Calu3 (cell line): Measurements from ENCODE around the gene ONECUT1. TPM values are rescaled to one million over a fixed set of nuclear protein-coding genes. Genes with fewer than 3 reads are reported as not detected.

ENCODE experiments used
- BruUV-seq: library from RNA; stranded (reverse); fragments of 400-500 nt; replicated peaks from 2 replicates; lab custom pipeline; 2021; lab: Mats Ljungman, UMichigan
- CTCF ChIA-PET: fragments of 300-600 bp; sonication (Branson Sonifier 250); formaldehyde crosslinking; loops from one replicate; lab custom pipeline; 2022; ENCODE audit warnings: antibody characterized with exemption; lab: Charles Lee
- DNase-seq: peaks from one replicate; pipeline ENCODE4 v3.0.0; 2022
- H3K27ac Mint-ChIP-seq: one replicate; pipeline ENCODE4 v1.8.0; 2022; ENCODE audit warnings: mixed read lengths; ENCODE audit not compliant: unreplicated experiment
- H3K27me3 Mint-ChIP-seq: one replicate; pipeline ENCODE4 v1.8.0; 2022; ENCODE audit warnings: mixed read lengths; ENCODE audit not compliant: unreplicated experiment
- H3K36me3 Mint-ChIP-seq: one replicate; pipeline ENCODE4 v1.8.0; 2022; ENCODE audit warnings: mild to moderate bottlenecking, moderate library complexity, mixed read lengths; ENCODE audit not compliant: insufficient read depth, unreplicated experiment
- H3K4me1 Mint-ChIP-seq: one replicate; pipeline ENCODE4 v1.8.0; 2022; ENCODE audit warnings: mild to moderate bottlenecking, low read depth, mixed read lengths; ENCODE audit not compliant: unreplicated experiment
- H3K4me3 Mint-ChIP-seq: one replicate; pipeline ENCODE4 v1.8.0; 2022; ENCODE audit warnings: mild to moderate bottlenecking, low read depth, moderate library complexity, mixed read lengths; ENCODE audit not compliant: unreplicated experiment
- H3K9me3 Mint-ChIP-seq: one replicate; pipeline ENCODE4 v1.8.0; 2022; ENCODE audit warnings: low read depth, mixed read lengths; ENCODE audit not compliant: unreplicated experiment
- CTCF ChIP-seq: fragments of 200-600 bp; IDR thresholded peaks from one replicate; pipeline ENCODE4 v1.8.0; 2022; ENCODE audit warnings: antibody characterized with exemption; ENCODE audit not compliant: unreplicated experiment
- intact Hi-C: fragments of 100-400 bp; cut with micrococcal nuclease; formaldehyde crosslinking; loops from one replicate; pipeline ENCODE4 v1.10.0; 2022; ENCODE audit not compliant: unreplicated experiment
- total RNA-seq: library from RNA; stranded (reverse); gene quantifications from 2 replicates; pipeline ENCODE4 v1.2.3, GENCODE V29; 2022

Gene ONECUT1
- total RNA-seq, 1 experiment from 2014 or later: 1.1 TPM

GRCh38 chr15:52714968-52715367 lies 75.2 kb downstream of the ONECUT1 start:
- Mint-ChIP-seq H3K27ac (no peak overlapping the region), H3K9me3 (no peaks in the 10 kb centered on the region), H3K36me3 (no peaks in the 10 kb centered on the region), H3K27me3 (no peaks in the 10 kb centered on the region), H3K4me1 (peaks cover 9% of the 10 kb centered on the region), H3K4me3 (no peak overlapping the region)
- no peak for DNase-seq
- intact Hi-C loops: no loop called here
- CTCF ChIA-PET: no interaction called here
- BruUV-seq: no TSS peak
- no peak for TF ChIP-seq CTCF

GRCh38 chr15:52710708-52711389 lies 79.3 kb downstream of the ONECUT1 start:
- Mint-ChIP-seq H3K4me3 (no peak overlapping the region), H3K27ac (no peak overlapping the region), H3K36me3 (no peaks in the 10 kb centered on the region), H3K9me3 (no peaks in the 10 kb centered on the region), H3K27me3 (no peaks in the 10 kb centered on the region), H3K4me1 (peaks cover 12% of the 10 kb centered on the region)
- CTCF ChIA-PET: interaction anchor here (0.5 to 0.6 kb wide), 2 partner anchors 24 to 32 kb away, joined by 3 read pairs; partner anchors contain the start of gene ATOSA
- BruUV-seq: no TSS peak
- no peak for DNase-seq
- intact Hi-C loops: no loop called here
- no peak for TF ChIP-seq CTCF

- intact Hi-C loops: no loop called here
- BruUV-seq: no TSS peak
Measured at GRCh38 chr15:52710050-52710707, 80.0 kb downstream of the ONECUT1 start.

More at GRCh38 chr15:52710050-52710707, 80.0 kb downstream of the ONECUT1 start:
- no peak for TF ChIP-seq CTCF
- no peak for DNase-seq
- H3K27ac Mint-ChIP-seq: no peak overlapping the region
- CTCF ChIA-PET: no interaction called here
- no peaks in the 10 kb centered on the region for H3K27me3 Mint-ChIP-seq
- H3K4me1 Mint-ChIP-seq: peaks cover 12% of the 10 kb centered on the region
- no peaks in the 10 kb centered on the region for H3K36me3 Mint-ChIP-seq
- H3K4me3 Mint-ChIP-seq: no peak overlapping the region
- no peaks in the 10 kb centered on the region for H3K9me3 Mint-ChIP-seq
